IPS-15b (cell line): ENCODE measurements around the gene WDR45.
A peak's percentile ranks its signal among the peaks of the same experiment; 100 is the strongest.

Experiments
- H3K27me3 ChIP-seq: one replicate; pipeline ENCODE4 v1.6.1; 2013; ENCODE audit warnings: low read length; ENCODE audit not compliant: control insufficient read depth, insufficient read depth
- H3K36me3 ChIP-seq: one replicate; pipeline ENCODE4 v1.6.1; 2013; ENCODE audit warnings: low read length; ENCODE audit not compliant: control insufficient read depth, insufficient read depth
- H3K4me1 ChIP-seq: one replicate; pipeline ENCODE4 v1.6.1; 2013; ENCODE audit warnings: mild to moderate bottlenecking, low read length; ENCODE audit not compliant: control insufficient read depth, insufficient read depth
- H3K4me3 ChIP-seq: one replicate; pipeline ENCODE4 v1.5.1; 2013; ENCODE audit warnings: low read depth, low read length
- H3K9ac ChIP-seq: one replicate; pipeline ENCODE4 v1.6.1; 2013; ENCODE audit warnings: low read depth, mild to moderate bottlenecking, low read length
- H3K9me3 ChIP-seq: one replicate; pipeline ENCODE4 v1.6.1; 2013; ENCODE audit warnings: mild to moderate bottlenecking, low read length; ENCODE audit not compliant: control insufficient read depth, insufficient read depth

The WDR45 gene

DNA sequence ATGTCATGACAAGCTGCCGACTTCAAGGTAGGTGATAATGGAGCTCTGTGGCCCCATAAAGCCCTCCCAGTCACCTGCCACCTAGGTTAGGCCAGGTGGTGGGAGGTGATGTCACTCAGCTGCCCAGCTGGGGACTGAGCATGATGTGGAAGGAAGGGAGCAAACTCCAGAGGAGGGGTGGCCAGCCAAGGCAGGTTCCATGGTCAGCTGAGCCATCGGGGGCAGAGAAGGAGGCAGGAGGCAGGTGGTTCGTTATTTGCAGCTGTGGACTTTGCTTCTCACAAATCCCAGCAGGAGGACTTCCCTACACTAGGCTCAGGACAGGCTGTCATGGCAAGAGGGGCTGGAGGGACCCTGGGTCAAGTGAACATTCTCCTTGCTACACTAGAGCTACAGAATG lies 18.8 kb downstream of the WDR45 start:
- Histone ChIP-seq H3K9me3 (no peaks in the 10 kb centered on the region), H3K36me3 (peaks cover 25% of the 10 kb centered on the region), H3K4me1 (no peaks in the 10 kb centered on the region), H3K9ac (no peak overlapping the region), H3K4me3 (no peak overlapping the region), H3K27me3 (no peaks in the 10 kb centered on the region)

- no peaks in the 10 kb centered on the region for H3K27me3 ChIP-seq
- no peak overlapping the region for H3K9ac ChIP-seq
- H3K4me3 ChIP-seq: peak overlapping the region; percentile 69
- no peaks in the 10 kb centered on the region for H3K9me3 ChIP-seq
- H3K36me3 ChIP-seq: peaks cover 19% of the 10 kb centered on the region
- H3K4me1 ChIP-seq: no peaks in the 10 kb centered on the region
Measured at GRCh38 chrX:49059681-49060085, 20.0 kb downstream of the WDR45 start.

DNA sequence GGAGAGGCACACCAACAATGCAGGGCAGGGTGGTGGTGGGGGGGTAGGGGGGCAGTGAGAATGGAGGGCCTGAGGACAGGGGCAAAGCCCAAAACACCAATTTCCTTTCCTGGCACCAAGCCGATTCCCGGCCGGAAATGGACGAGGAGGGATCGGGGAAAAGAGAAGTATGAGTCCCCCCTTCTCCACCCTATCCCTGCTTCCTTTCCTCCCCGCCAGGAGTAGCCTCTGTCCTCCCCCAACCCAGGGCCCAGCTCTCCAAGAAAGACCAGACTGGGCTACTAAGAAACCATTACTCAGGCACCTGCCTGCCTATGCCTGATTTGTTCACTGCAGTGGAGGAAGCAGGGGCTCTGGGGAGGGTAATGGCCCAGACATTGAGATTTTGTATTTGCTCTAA lies 20.5 kb downstream of the WDR45 start:
- Histone ChIP-seq H3K4me1 (no peaks in the 10 kb centered on the region), H3K4me3 (peak overlapping the region; percentile 69), H3K27me3 (no peaks in the 10 kb centered on the region), H3K36me3 (peaks cover 16% of the 10 kb centered on the region), H3K9me3 (no peaks in the 10 kb centered on the region), H3K9ac (no peak overlapping the region)

DNA sequence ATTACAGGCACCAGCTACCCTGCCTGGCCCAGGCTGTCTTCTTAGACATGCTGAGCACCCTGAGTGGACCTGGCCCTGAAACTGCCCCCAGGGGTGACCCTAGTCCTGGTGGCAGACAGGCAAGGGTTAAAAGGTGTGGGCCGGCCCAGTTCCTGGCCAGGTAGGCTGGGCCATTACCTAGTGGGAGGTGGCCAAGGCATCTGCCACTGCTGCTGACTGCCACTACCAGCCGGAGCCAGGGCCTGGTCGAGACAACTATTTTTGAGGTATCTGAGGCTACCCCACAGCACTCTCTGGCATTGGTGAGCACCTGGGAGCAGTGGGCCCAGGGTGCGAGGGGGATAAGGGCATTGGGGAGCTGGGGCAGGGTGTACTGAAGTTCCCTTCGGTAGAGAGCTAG lies 20.9 kb downstream of the WDR45 start, which contains the start of gene CCDC120:
Gene CCDC120, plus strand, starts transcription at position 206 of the 400 bp plus-strand sequence. CDS start 3,043 bp downstream, outside the sequence.
- Histone ChIP-seq H3K4me3 (peak within 1 kb of the TSS; percentile 69), H3K9ac (peak within 1 kb of the TSS; percentile 37), H3K4me1 (no peaks in the 10 kb centered on the region), H3K9me3 (no peaks in the 10 kb centered on the region), H3K36me3 (peaks cover 15% of the 10 kb centered on the region), H3K27me3 (no peaks in the 10 kb centered on the region)

DNA sequence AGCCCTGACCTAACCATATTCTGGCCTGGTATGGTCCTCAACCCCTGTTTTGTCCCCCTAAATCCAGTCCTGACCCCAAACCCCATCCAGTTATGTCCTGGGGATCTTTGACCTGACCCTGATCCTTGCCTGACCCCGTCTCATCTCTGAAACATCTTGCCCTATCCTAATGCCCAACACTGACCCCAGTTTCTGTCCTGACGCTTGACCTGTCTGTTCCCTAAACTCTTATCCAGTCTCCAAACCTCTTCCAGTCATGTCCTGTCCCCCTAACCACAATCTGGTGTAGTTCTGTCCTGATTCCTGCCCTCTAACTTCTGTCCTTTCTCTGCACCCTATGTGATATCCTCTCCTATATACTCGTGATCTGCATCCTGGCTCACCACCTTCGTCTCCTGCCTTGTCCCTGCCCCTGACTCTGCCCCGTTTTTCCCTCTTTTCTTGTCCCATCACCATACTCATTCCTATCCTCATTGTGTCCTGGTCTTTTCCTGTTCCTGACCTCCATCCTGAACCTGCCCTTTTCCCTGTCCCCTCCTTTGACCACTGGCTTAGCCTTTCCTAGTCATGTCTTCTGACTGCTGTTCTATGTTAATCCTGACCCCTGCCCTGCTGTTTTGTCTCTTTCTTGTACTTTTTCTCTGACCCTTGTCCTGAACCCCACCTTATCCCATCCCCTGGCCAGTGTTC lies 25.5 kb downstream of the WDR45 start:
- Histone ChIP-seq H3K36me3 (no peaks in the 10 kb centered on the region), H3K4me3 (peak overlapping the region; percentile 77), H3K9ac (peak overlapping the region; percentile 19), H3K4me1 (peaks cover 3% of the 10 kb centered on the region), H3K27me3 (no peaks in the 10 kb centered on the region), H3K9me3 (no peaks in the 10 kb centered on the region)

DNA sequence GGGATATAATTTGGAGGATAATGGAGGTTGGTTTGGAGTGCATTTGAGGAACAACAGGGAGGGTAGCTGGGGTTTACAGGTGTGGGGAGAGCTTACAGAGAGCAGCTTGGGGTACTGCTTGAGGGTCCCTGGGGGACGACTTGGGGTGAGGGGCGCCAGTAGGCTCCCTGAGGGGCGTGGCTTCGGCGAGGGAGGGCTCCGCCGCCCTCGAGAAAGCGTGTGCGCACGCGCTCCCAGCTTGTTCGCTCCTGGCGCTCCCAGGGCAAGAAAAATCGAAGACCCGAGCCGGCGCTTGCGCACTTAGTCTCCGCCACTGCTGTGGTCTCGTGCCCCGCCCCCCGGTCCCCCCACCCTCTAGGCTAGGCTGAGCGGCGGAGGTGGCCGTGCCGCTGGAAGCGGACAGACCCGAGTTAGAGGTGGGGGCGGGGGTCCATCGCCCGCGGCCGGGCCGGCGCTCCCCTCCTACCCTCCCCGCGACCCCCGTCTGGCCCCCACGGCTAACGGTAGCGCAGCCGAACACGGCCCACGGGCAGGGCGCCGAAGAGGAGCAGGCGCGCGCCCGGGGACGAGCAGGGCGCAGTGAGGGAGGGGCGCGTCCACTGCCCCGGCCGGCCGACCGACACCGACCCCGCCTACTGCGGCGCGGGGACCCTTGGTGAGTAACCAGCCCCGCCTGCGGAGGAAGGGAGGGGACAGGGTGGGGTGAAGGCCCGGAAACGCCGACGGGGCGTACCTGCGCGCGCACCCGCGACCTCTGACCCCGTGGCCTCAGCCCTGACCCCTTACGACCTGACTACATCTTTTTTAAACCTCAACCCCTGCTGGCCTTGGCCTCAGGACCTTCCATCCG lies 26.2 kb downstream of the WDR45 start:
- Histone ChIP-seq H3K9ac (peak overlapping the region; percentile 56), H3K9me3 (no peaks in the 10 kb centered on the region), H3K27me3 (no peaks in the 10 kb centered on the region), H3K4me1 (peaks cover 3% of the 10 kb centered on the region), H3K4me3 (peak overlapping the region; percentile 77), H3K36me3 (no peaks in the 10 kb centered on the region)

GRCh38 chrX:49043987-49044281 lies 35.8 kb downstream of the WDR45 start:
- Histone ChIP-seq H3K27me3 (no peaks in the 10 kb centered on the region), H3K36me3 (peaks cover 7% of the 10 kb centered on the region), H3K9me3 (no peaks in the 10 kb centered on the region), H3K9ac (no peak overlapping the region), H3K4me3 (peak overlapping the region; percentile 26), H3K4me1 (peaks cover 6% of the 10 kb centered on the region)

DNA sequence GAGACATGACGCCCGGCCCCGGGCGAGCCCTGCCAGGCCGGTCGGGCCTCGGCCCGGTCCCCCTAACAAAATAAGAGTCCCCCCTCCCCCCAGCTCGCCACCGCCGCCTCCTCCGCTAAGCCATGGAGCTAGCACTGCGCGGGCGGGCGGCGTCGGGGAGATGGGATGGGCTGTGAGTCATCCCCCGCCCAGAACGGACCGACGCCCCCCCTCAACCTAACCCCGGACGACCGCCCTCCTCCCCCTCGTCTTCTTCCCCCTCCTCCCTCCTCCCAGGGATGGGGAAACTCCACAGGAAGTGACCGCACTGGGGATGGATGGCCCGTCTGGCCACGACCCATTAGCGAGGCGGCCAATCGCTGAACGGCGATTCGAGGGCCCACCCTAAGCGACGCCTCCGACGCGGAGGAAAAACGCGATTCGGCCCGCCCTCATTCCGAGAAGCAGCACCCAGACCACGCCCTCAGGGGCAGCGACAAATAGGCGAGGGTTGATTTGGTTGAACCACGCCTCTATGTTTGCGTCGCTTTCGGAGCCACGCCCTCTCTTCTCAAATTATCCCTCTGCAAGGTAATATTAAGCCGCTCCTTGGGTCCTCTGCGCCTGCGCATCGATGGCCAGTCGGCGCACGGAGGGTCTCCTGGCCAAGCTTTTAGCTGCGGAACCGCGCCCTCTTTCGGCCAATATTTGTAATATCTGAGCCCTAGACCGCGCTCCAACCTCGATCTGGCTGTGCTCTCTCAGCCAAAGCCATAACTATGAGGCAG lies 36.3 kb downstream of the WDR45 start, which contains the start of gene TFE3:
Gene TFE3, minus strand, starts transcription at position 138 of the 767 bp plus-strand sequence. Its CDS starts 131 bp downstream, at position 7.
- Histone ChIP-seq H3K4me1 (peaks cover 6% of the 10 kb centered on the region), H3K4me3 (peak within 1 kb of the TSS; percentile 83), H3K9me3 (no peaks in the 10 kb centered on the region), H3K36me3 (peaks cover 13% of the 10 kb centered on the region), H3K9ac (peak within 1 kb of the TSS; percentile 94), H3K27me3 (no peaks in the 10 kb centered on the region)

DNA sequence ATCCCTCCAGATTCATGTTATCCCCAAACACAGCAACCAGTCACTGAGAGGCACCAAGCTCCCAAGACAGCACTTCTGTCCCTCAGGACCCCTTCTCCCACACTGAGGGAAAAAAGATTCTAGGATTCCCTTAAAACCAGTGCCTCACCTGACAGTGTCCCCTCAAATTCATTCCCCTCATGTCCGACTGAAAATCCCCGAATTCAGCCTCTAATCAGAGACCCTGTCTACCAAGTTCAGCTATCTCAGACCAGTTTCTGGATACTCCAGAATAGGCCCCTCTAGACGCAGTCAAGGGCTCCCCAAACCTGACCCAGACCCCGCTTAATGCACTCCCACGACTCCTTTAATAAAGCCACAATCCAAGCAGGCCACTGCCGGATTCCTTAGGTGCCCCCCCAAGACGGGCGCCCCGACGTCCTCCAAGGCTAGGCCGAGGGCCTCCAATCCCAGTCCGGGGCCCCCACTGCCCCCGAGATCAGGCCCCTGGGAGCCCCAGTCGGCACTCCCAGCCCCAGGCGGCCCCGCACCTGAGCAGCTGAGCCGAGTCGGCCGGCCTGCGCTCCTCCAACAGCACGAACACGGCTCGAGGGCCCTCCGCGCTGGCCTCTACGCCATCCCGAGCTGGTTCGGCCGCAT lies 37.0 kb downstream of the WDR45 start:
- peaks cover 20% of the 10 kb centered on the region for H3K36me3 ChIP-seq
- H3K9me3 ChIP-seq: no peaks in the 10 kb centered on the region
- no peaks in the 10 kb centered on the region for H3K27me3 ChIP-seq
- H3K9ac ChIP-seq: peak overlapping the region; percentile 94
- peak overlapping the region; percentile 83 for H3K4me3 ChIP-seq
- peaks cover 6% of the 10 kb centered on the region for H3K4me1 ChIP-seq

DNA sequence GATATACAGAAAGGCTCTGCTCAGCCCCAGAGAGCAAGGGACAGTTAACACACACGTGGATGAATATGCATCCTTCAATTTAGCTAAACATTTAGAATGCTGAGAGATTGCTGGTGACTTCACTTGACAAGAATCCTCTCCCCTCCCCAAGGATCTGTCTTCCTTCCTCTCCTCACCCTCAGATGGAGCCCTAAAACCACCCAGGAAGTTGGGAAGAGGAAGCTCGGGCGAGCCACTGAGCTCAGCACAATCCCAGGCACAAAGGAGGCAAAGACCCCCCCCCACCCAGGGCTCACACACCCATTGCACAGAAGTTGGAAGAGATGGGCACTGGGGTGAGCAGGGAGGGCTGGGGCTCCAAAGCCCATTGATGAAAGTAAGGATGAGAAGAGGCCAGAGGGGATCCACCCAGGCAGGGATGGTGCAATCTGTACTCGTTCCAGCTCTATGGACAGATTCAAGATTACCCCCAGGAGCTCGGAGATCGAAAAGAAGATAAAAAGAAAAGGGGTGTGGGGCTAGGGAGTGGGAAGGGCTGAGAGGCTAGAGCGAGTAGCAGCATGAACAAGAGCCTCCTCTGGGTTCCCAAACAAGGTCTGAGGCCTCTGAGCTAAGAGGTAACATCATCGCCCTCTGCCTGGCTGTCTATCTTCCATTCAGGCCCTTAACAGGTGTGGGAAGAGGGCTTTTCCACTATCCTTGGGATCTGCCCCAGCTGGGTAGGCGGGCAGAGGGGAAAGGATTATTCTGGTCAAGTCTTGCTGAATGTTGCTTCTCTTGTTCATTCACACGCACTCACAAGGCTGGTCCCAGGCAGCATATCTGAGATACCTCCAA lies 37.7 kb downstream of the WDR45 start:
- H3K9ac ChIP-seq: peak overlapping the region; percentile 94
- no peaks in the 10 kb centered on the region for H3K27me3 ChIP-seq
- peaks cover 6% of the 10 kb centered on the region for H3K4me1 ChIP-seq
- no peaks in the 10 kb centered on the region for H3K9me3 ChIP-seq
- H3K36me3 ChIP-seq: peaks cover 27% of the 10 kb centered on the region
- H3K4me3 ChIP-seq: peak overlapping the region; percentile 83
